Caco-2 (cell line): ENCODE data around the gene GOLGA6L6. TPM values are rescaled to one million over a fixed set of nuclear protein-coding genes. Genes with fewer than 3 reads are reported as not detected.
"Not testable (repeated sequence)": the region's sequence is repeated elsewhere in the genome, so short reads cannot be mapped to it uniquely, and the experiment has no call there.

Experiments
- Bru-seq: library from RNA; stranded (reverse); fragments of 400-500 nt; gene quantifications from one replicate; lab custom pipeline; 2021; lab: Mats Ljungman, UMichigan
- BruChase-seq, 2 experiments: library from RNA; stranded (reverse); fragments of 400-500 nt; gene quantifications; one replicate each; lab custom pipeline; 2021; lab: Mats Ljungman, UMichigan
- BruUV-seq: library from RNA; stranded (reverse); fragments of 400-500 nt; replicated peaks from 2 replicates; lab custom pipeline; 2021; lab: Mats Ljungman, UMichigan
- CTCF ChIA-PET: fragments of 300-600 bp; sonication (Branson Sonifier 250); formaldehyde crosslinking; loops from one replicate; lab custom pipeline; 2022; ENCODE audit warnings: antibody characterized with exemption; lab: Charles Lee
- POLR2A ChIA-PET: fragments of 300-600 bp; sonication (Branson Sonifier 250); formaldehyde crosslinking; loops from one replicate; lab custom pipeline; 2022; ENCODE audit warnings: antibody characterized with exemption; lab: Charles Lee
- DNase-seq, 2 experiments: peaks; one replicate each; pipeline versions ENCODE4 v3.0.0 to v3.0.0-alpha.2; 2020 to 2022
- H3K27me3 ChIP-seq: replicated peaks from 2 replicates; pipeline ENCODE4 v1.6.0; 2011; ENCODE audit warnings: low read length; ENCODE audit not compliant: control insufficient read depth, insufficient read depth
- H3K36me3 ChIP-seq: 2 replicates; pipeline ENCODE4 v1.5.1; 2011; ENCODE audit warnings: low read length; ENCODE audit not compliant: control insufficient read depth, insufficient read depth
- H3K4me1 ChIP-seq: fragments of 250-450 bp; sonication (Bioruptor Pico); 2 replicates; pipeline ENCODE4 v1.5.1; 2020; ENCODE audit warnings: mild to moderate bottlenecking
- H3K4me3 ChIP-seq: 2 replicates; pipeline ENCODE4 v1.5.1; 2011; ENCODE audit warnings: low read depth, mild to moderate bottlenecking, control low read depth, low read length
- H3K9me3 ChIP-seq: fragments of 250-450 bp; sonication (Bioruptor Pico); 2 replicates; pipeline ENCODE4 v1.5.1; 2020; ENCODE audit warnings: mild to moderate bottlenecking, moderate library complexity
- H3K27ac Mint-ChIP-seq: one replicate; pipeline ENCODE4 v1.8.0; 2022; ENCODE audit warnings: mixed read lengths; ENCODE audit not compliant: unreplicated experiment
- H3K27me3 Mint-ChIP-seq: one replicate; pipeline ENCODE4 v1.8.0; 2022; ENCODE audit warnings: mixed read lengths; ENCODE audit not compliant: insufficient read depth, unreplicated experiment
- H3K36me3 Mint-ChIP-seq: one replicate; pipeline ENCODE4 v1.8.0; 2022; ENCODE audit warnings: mild to moderate bottlenecking, mixed read lengths; ENCODE audit not compliant: insufficient read depth, unreplicated experiment
- H3K4me1 Mint-ChIP-seq: one replicate; pipeline ENCODE4 v1.8.0; 2022; ENCODE audit warnings: low read depth, mixed read lengths; ENCODE audit not compliant: unreplicated experiment
- H3K4me3 Mint-ChIP-seq: one replicate; pipeline ENCODE4 v1.8.0; 2022; ENCODE audit warnings: mild to moderate bottlenecking, moderate library complexity, mixed read lengths; ENCODE audit not compliant: unreplicated experiment
- H3K9me3 Mint-ChIP-seq: one replicate; pipeline ENCODE4 v1.8.0; 2022; ENCODE audit warnings: mixed read lengths; ENCODE audit not compliant: unreplicated experiment
- intact Hi-C: fragments of 100-400 bp; cut with micrococcal nuclease; formaldehyde crosslinking; loops from one replicate; pipeline ENCODE4 v1.10.0; 2022; ENCODE audit not compliant: unreplicated experiment
- long read RNA-seq: library from polyadenylated mRNA; stranded (forward); transcript quantifications from one replicate; pipeline ENCODE4 v2.0.0, GENCODE V29; 2022
- total RNA-seq: library from RNA; stranded (reverse); gene quantifications from 2 replicates; pipeline ENCODE4 v1.2.3, GENCODE V29; 2022

GOLGA6L6 gene, protein sequence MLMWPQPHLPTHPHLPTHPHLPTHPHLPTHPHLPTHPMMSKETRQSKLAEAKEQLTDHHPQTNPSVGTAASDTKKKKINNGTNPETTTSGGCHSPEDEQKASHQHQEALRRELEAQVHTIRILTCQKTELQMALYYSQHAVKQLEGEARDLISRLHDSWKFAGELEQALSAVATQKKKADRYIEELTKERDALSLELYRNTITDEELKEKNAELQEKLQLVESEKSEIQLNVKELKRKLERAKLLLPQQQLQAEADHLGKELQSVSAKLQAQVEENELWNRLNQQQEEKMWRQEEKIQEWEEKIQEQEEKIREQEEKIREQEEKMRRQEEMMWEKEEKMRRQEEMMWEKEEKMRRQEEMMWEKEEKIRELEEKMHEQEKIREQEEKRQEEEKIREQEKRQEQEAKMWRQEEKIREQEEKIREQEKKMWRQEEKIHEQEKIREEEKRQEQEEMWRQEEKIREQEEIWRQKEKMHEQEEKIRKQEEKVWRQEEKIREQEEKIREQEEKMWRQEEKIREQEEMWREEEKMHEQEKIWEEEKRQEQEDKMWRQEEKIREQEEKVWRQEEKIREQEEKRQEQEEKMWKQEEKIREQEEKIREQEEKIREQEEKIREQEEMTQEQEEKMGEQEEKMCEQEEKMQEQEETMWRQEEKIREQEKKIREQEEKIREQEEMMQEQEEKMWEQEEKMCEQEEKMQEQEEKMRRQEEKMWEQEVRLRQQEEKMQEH
- total RNA-seq, result not detected in 2 replicates
- Bru-seq, nascent RNA, result not detected
- BruChase-seq, experiment 1, labeled RNA remaining after a 2-hour chase, result not detected
- BruChase-seq, experiment 2, labeled RNA remaining after a 6-hour chase, result not detected
- long read RNA-seq, result 0 reads

DNA sequence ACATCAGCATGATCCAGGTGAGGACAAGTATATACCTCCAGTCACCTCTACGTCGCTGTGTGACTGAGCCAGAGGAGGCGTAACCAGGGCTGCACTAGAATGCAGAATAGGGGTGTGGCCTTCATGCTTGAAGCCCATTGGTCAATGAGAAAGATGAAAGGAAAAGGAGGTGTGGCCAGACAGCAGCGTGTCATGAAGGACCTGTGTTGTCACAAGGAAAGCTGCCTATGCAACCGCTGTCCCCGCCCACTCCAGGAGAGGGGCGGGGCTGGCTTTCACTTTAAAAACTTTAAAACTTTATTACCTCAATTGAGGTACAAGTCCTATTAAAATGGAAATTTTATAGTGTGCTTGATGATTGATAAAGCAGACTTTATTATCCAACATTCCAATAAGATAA, at the start of gene GOLGA6L6:
Gene GOLGA6L6, minus strand, starts transcription at position 101 of the 400 bp plus-strand sequence. Its CDS starts 91 bp downstream, at position 10.
- H3K36me3 Mint-ChIP-seq, DNase-seq, H3K4me3 ChIP-seq, H3K9me3 ChIP-seq, H3K4me1 Mint-ChIP-seq, H3K4me3 Mint-ChIP-seq, H3K27ac Mint-ChIP-seq, intact Hi-C loops, H3K27me3 ChIP-seq, BruUV-seq, H3K4me1 ChIP-seq, CTCF ChIA-PET, H3K9me3 Mint-ChIP-seq, H3K27me3 Mint-ChIP-seq, POLR2A ChIA-PET, H3K36me3 ChIP-seq: not testable (repeated sequence)

DNA sequence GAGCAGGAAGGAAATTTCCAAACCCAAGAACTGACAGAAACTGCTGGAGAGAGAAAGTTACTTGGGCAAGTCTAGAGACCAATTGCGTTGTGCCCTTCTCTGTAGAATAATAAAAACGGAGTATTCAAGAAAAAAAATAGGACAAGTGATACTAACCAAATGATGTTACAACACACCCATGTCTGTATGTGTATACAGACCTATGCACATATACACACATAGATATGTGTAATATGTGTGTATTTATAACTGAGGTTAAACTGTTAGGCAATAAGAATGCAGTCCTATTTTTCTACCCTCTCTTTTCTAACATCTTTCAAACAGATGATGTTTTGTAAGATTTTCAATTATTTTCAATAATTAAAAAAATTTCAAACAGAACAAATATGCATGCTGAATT, 48.5 kb upstream of the GOLGA6L6 start:
- H3K4me1 Mint-ChIP-seq, H3K9me3 Mint-ChIP-seq, BruUV-seq, intact Hi-C loops, DNase-seq, H3K9me3 ChIP-seq, POLR2A ChIA-PET, H3K27ac Mint-ChIP-seq, H3K27me3 Mint-ChIP-seq, H3K4me1 ChIP-seq, CTCF ChIA-PET, H3K4me3 Mint-ChIP-seq, H3K36me3 Mint-ChIP-seq, H3K4me3 ChIP-seq, H3K27me3 ChIP-seq, H3K36me3 ChIP-seq: not testable (repeated sequence)

DNA sequence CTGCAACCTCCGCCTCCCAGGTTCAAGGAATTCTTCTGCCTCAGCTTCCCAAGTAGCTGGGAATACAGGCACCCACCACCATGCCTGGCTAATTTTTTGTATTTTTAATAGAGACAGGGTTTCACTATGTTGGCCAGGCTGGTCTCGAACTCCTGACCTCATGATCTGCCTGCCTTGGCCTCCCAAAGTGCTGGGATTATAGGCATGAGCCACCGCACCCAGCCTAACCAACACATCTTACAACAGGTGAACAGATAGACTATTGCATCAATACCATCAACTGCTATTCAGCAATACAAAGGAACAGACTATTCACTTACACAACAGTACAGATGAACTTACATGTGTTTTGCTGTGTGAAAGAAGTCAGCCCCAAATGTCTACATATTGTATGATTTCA, 45.2 kb upstream of the GOLGA6L6 start:
- H3K9me3 Mint-ChIP-seq, CTCF ChIA-PET, DNase-seq, H3K36me3 Mint-ChIP-seq, H3K27me3 Mint-ChIP-seq, POLR2A ChIA-PET, H3K27ac Mint-ChIP-seq, H3K4me1 Mint-ChIP-seq, H3K4me1 ChIP-seq, BruUV-seq, H3K36me3 ChIP-seq, intact Hi-C loops, H3K27me3 ChIP-seq, H3K4me3 ChIP-seq, H3K9me3 ChIP-seq, H3K4me3 Mint-ChIP-seq: not testable (repeated sequence)

DNA sequence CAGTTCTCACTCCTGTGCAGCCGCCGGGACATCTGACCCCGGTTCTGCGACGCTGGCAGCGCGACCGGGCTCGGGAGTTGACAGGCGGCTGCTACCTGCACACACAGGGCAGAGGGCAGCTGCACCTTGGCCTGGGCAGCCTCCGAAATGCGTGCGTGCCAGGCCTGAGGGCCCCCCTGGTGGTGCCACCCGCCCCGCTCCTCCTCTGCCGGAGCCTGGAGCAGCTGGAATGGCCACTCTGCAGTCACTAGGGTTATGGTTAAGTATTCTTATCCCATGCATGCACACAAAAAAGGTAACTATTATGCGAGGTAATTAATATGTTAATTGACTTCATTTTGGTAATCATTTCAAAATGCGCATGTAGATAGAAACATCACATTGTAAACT, 41.1 kb upstream of the GOLGA6L6 start:
- H3K9me3 Mint-ChIP-seq, DNase-seq: not testable (repeated sequence)

DNA sequence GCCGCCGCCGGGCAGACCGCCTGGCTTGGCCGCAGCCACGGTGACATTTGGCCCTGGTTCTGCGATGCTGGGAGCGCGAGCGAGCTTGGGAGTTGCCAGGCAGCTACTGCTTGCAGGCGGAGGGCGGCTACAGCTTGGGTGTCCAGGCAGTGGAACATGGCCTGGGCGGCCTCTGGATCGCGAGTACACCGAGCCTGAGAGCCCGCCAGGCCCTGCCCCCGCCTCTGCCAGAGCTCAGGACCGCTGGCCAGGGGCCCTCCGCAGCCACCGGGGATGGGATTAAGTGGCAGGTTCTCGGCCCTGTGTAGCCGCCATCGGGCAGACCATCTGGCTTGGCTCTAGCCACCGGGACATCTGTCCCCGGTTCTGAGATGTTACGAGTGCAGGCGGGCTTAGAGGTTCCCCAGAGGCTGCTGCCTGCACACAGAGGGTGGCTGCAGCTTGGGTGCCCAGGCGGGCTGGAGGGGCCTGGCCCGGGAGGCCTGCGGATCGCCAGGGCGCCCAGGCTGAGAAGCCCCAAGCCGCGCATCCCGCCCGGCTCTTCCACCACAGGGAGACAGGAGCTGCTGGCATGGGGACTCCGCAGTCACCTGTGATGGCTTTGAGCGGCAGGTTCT, 40.6 kb upstream of the GOLGA6L6 start:
- H3K4me3 Mint-ChIP-seq, DNase-seq, H3K4me1 Mint-ChIP-seq, H3K4me3 ChIP-seq, H3K9me3 Mint-ChIP-seq, H3K9me3 ChIP-seq, H3K27me3 ChIP-seq, H3K4me1 ChIP-seq, H3K27me3 Mint-ChIP-seq, intact Hi-C loops, POLR2A ChIA-PET, CTCF ChIA-PET, H3K27ac Mint-ChIP-seq, H3K36me3 Mint-ChIP-seq, BruUV-seq, H3K36me3 ChIP-seq: not testable (repeated sequence)

More for the DNA sequence above, 41.1 kb upstream of the GOLGA6L6 start:
- H3K27me3 ChIP-seq, H3K36me3 Mint-ChIP-seq, H3K4me1 ChIP-seq, BruUV-seq, intact Hi-C loops, H3K9me3 ChIP-seq, H3K27me3 Mint-ChIP-seq, H3K4me1 Mint-ChIP-seq, H3K4me3 Mint-ChIP-seq, H3K4me3 ChIP-seq, H3K36me3 ChIP-seq, CTCF ChIA-PET, POLR2A ChIA-PET, H3K27ac Mint-ChIP-seq: not testable (repeated sequence)

DNA sequence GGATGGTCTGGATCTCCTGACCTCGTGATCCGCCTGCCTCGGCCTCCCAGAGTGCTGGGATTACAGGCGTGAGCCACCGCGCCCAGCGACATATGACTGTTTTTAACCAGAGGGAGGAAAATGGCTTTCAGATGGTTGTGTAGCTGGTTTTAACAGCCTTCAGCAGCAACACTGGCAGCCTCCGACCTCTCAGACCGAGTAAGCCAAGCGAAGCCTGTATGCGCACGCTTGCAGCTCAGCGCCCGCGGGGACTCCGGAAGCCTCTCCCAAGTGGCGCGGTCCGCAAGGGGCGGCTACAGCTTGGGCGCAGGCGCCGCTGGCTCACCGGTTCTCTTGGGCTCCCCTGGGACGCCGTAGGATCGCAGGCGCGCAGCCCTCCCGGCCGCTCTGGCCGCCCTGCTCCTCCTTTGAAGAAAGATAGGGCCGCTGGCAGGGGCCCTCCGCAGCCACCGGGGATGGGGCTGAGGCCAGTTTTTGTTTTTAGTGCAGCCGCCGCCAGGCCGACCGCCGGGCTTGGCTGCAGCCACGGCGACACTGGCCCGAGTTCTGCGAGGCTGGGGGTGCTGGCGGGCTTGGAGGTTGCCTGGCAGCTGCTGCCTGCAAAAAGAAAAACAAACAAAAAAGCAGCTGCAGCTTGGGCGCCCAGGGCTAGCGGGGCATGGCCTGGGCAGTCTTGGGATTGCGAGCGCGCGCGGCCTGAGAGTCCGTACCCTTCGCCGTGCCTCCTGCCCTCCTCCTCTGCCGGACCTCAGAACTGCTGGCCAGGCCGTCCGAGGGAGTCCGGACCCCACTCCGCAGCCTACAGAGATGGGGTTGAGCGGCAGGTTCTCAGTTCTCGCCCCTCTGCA, 39.9 kb upstream of the GOLGA6L6 start:
- H3K36me3 Mint-ChIP-seq, H3K4me1 ChIP-seq, DNase-seq, CTCF ChIA-PET, intact Hi-C loops, H3K9me3 ChIP-seq, POLR2A ChIA-PET, H3K4me3 ChIP-seq, H3K4me1 Mint-ChIP-seq, H3K36me3 ChIP-seq, H3K4me3 Mint-ChIP-seq, H3K27me3 ChIP-seq, H3K27me3 Mint-ChIP-seq, H3K9me3 Mint-ChIP-seq, BruUV-seq, H3K27ac Mint-ChIP-seq: not testable (repeated sequence)
